ENCODE results near the gene TCF25.
"Not testable (repeated sequence)": the region's sequence is repeated elsewhere in the genome, so short reads cannot be mapped to it uniquely, and the experiment has no call there.

The TCF25 gene

GRCh38 chr16:89879123-89879522, 5.7 kb downstream of the TCF25 start:
- not testable (repeated sequence) for DNase-seq (ENCODE audit: low spot score)

- no peak for DNase-seq (ENCODE audit: low spot score)
These were observed 7.3 kb downstream of the TCF25 start for GRCh38 chr16:89880477-89881367.

GRCh38 chr16:89881368-89881730, 8.0 kb downstream of the TCF25 start:
- no peak for DNase-seq (ENCODE audit: low spot score)

- no peak for DNase-seq (ENCODE audit: low spot score)
These were observed 10.1 kb downstream of the TCF25 start for GRCh38 chr16:89883346-89884040.

- no peak for DNase-seq (ENCODE audit: low spot score)
These were observed 10.6 kb downstream of the TCF25 start for GRCh38 chr16:89884041-89884421.

- no peak for DNase-seq (ENCODE audit: low spot score)
These were observed 13.9 kb downstream of the TCF25 start for GRCh38 chr16:89887243-89887642.

- no peak for DNase-seq (ENCODE audit: low spot score)
These were observed 16.8 kb downstream of the TCF25 start for GRCh38 chr16:89890200-89890599.

GRCh38 chr16:89890886-89891657, 17.7 kb downstream of the TCF25 start:
- no peak for DNase-seq (ENCODE audit: low spot score)

- no peak for DNase-seq (ENCODE audit: low spot score)
These were observed 18.8 kb downstream of the TCF25 start for GRCh38 chr16:89892055-89892630.

GRCh38 chr16:89892635-89893034, 19.2 kb downstream of the TCF25 start:
- no peak for DNase-seq (ENCODE audit: low spot score)

GRCh38 chr16:89893642-89894548, 20.5 kb downstream of the TCF25 start:
- no peak for DNase-seq (ENCODE audit: low spot score)

GRCh38 chr16:89895482-89896250, 22.3 kb downstream of the TCF25 start:
- no peak for DNase-seq (ENCODE audit: low spot score)

GRCh38 chr16:89897204-89897603, 23.8 kb downstream of the TCF25 start:
- DNase-seq (ENCODE audit: low spot score): no peak

GRCh38 chr16:89898201-89898967, 25.0 kb downstream of the TCF25 start:
- no peak for DNase-seq (ENCODE audit: low spot score)

- no peak for DNase-seq (ENCODE audit: low spot score)
These were observed 26.6 kb downstream of the TCF25 start for GRCh38 chr16:89899879-89900481.

GRCh38 chr16:89900885-89901284, 27.5 kb downstream of the TCF25 start:
- no peak for DNase-seq (ENCODE audit: low spot score)

GRCh38 chr16:89902980-89903379, 29.6 kb downstream of the TCF25 start:
- no peak for DNase-seq (ENCODE audit: low spot score)

- DNase-seq (ENCODE audit: low spot score): no peak
These were observed 30.6 kb downstream of the TCF25 start for GRCh38 chr16:89903908-89904515.

Data from SK-N-DZ (cell line).